Astrocyte (in vitro differentiated cells and primary cell): Measurements from ENCODE around the gene OR11G2.

ENCODE experiments used
- EZH2 ChIP-seq: IDR thresholded peaks from 2 replicates; pipeline ENCODE4 v1.6.1; 2012; ENCODE audit warnings: mild to moderate bottlenecking, low read length, inconsistent platforms; ENCODE audit not compliant: insufficient read depth
- TF ChIP-seq, protein P1 (sequence below): IDR thresholded peaks from 2 replicates; pipeline ENCODE4 v1.5.1; 2011; ENCODE audit warnings: low read depth, mild to moderate bottlenecking, inconsistent platforms, low read length, moderate library complexity; ENCODE audit not compliant: insufficient read depth

- TF ChIP-seq, protein P1, sequence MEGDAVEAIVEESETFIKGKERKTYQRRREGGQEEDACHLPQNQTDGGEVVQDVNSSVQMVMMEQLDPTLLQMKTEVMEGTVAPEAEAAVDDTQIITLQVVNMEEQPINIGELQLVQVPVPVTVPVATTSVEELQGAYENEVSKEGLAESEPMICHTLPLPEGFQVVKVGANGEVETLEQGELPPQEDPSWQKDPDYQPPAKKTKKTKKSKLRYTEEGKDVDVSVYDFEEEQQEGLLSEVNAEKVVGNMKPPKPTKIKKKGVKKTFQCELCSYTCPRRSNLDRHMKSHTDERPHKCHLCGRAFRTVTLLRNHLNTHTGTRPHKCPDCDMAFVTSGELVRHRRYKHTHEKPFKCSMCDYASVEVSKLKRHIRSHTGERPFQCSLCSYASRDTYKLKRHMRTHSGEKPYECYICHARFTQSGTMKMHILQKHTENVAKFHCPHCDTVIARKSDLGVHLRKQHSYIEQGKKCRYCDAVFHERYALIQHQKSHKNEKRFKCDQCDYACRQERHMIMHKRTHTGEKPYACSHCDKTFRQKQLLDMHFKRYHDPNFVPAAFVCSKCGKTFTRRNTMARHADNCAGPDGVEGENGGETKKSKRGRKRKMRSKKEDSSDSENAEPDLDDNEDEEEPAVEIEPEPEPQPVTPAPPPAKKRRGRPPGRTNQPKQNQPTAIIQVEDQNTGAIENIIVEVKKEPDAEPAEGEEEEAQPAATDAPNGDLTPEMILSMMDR = no peak
- TF ChIP-seq EZH2 = no peak
Observed at GRCh38 chr14:20191396-20191795, 700 bp downstream of the OR11G2 start.
